ENCODE measurements around the gene CLPSL1.

GRCh38 chr6:35754452-35755277, 26.2 kb upstream of the CLPSL1 start:
- TF ChIP-seq EP300 (IDR thresholded peaks at IDR 0.05) (no peak), CTCF (IDR thresholded peaks at IDR 0.05) (no peak), POLR2A (IDR thresholded peaks at IDR 0.05) (no peak), POLR2AphosphoS5 (IDR thresholded peaks at IDR 0.05) (no peak)

Measured in gastroesophageal sphincter (tissue), 3 donors.